Measurements from ENCODE around the gene TOB1. TPM values are rescaled to one million over a fixed set of nuclear protein-coding genes. Genes with fewer than 3 reads are reported as not detected.
A peak's percentile ranks its signal among the peaks of the same experiment; 100 is the strongest.

Gene TOB1
- total RNA-seq, 1 donor from 2014 or later, result 107 TPM

- intact Hi-C loops (cut with micrococcal nuclease), result no loop called here
- ATAC-seq, result no peak
- DNase-seq, result no peak
Measured at GRCh38 chr17:50855708-50856330, 10.3 kb downstream of the TOB1 start.

GRCh38 chr17:50853781-50854180 is 12.4 kb downstream of the TOB1 start:
- ATAC-seq (no peak), DNase-seq (no peak)
- intact Hi-C loops (cut with micrococcal nuclease), result loop anchor here (5.0 kb wide), 1 partner anchor 99 kb away; no protein-coding TSS in a partner anchor

- ATAC-seq (no peak), DNase-seq (no peak)
- intact Hi-C loops (cut with micrococcal nuclease), result loop anchor here (5.0 kb wide), 1 partner anchor 99 kb away; no protein-coding TSS in a partner anchor
Measured at GRCh38 chr17:50853015-50853615, 13.0 kb downstream of the TOB1 start.

GRCh38 chr17:50850640-50851039 is 15.5 kb downstream of the TOB1 start:
- ATAC-seq, result no peak
- no peak for DNase-seq
- intact Hi-C loops (cut with micrococcal nuclease), result loop anchor here (5.0 kb wide), 1 partner anchor 102 kb away; no protein-coding TSS in a partner anchor

- intact Hi-C loops (cut with micrococcal nuclease), result no loop called here
- DNase-seq (no peak), ATAC-seq (no peak)
Measured at GRCh38 chr17:50848711-50849110, 17.4 kb downstream of the TOB1 start.

GRCh38 chr17:50848039-50848438 is 18.1 kb downstream of the TOB1 start:
- DNase-seq (no peak), ATAC-seq (peak; percentile 21)
- intact Hi-C loops (cut with micrococcal nuclease), result no loop called here

GRCh38 chr17:50847566-50847965 is 18.6 kb downstream of the TOB1 start:
- ATAC-seq, result no peak
- intact Hi-C loops (cut with micrococcal nuclease), result no loop called here

GRCh38 chr17:50845240-50846147 is 20.7 kb downstream of the TOB1 start:
- DNase-seq, result peak; percentile 59
- peak; percentile 84 for ATAC-seq
- intact Hi-C loops (cut with micrococcal nuclease), result no loop called here

More at GRCh38 chr17:50847566-50847965, 18.6 kb downstream of the TOB1 start:
- no peak for DNase-seq

GRCh38 chr17:50844117-50844700 is 21.9 kb downstream of the TOB1 start:
- DNase-seq (no peak), ATAC-seq (no peak)
- intact Hi-C loops (cut with micrococcal nuclease), result no loop called here

- intact Hi-C loops (cut with micrococcal nuclease), result no loop called here
- DNase-seq (no peak), ATAC-seq (no peak)
Measured at GRCh38 chr17:50843150-50843905, 22.8 kb downstream of the TOB1 start.

- DNase-seq, result no peak
- intact Hi-C loops (cut with micrococcal nuclease), result no loop called here
- no peak for ATAC-seq
Measured at GRCh38 chr17:50842506-50843149, 23.5 kb downstream of the TOB1 start.

GRCh38 chr17:50841949-50842354 is 24.2 kb downstream of the TOB1 start:
- DNase-seq (peak; percentile 77), ATAC-seq (peak; percentile 54)
- intact Hi-C loops (cut with micrococcal nuclease), result no loop called here

- intact Hi-C loops (cut with micrococcal nuclease), result no loop called here
- no peak for ATAC-seq
- no peak for DNase-seq
Measured at GRCh38 chr17:50841277-50841948, 24.7 kb downstream of the TOB1 start.

GRCh38 chr17:50840311-50840851 is 25.8 kb downstream of the TOB1 start:
- intact Hi-C loops (cut with micrococcal nuclease), result no loop called here
- ATAC-seq (no peak), DNase-seq (no peak)

GRCh38 chr17:50839591-50840310 is 26.4 kb downstream of the TOB1 start:
- intact Hi-C loops (cut with micrococcal nuclease), result loop anchor here (5.0 kb wide), 1 partner anchor 52 kb away; no protein-coding TSS in a partner anchor
- ATAC-seq, result no peak

GRCh38 chr17:50837980-50838954 is 27.9 kb downstream of the TOB1 start:
- DNase-seq (no peak), ATAC-seq (no peak)
- intact Hi-C loops (cut with micrococcal nuclease), result loop anchor here (5.0 kb wide), 1 partner anchor 51 kb away; no protein-coding TSS in a partner anchor

More at GRCh38 chr17:50839591-50840310, 26.4 kb downstream of the TOB1 start:
- no peak for DNase-seq
